Left kidney (tissue), 2 donors: Measurements from ENCODE around the gene NKIRAS1. TPM values are rescaled to one million over a fixed set of nuclear protein-coding genes. Genes with fewer than 3 reads are reported as not detected.
"Not testable (repeated sequence)": the region's sequence is repeated elsewhere in the genome, so short reads cannot be mapped to it uniquely, and the experiment has no call there.

Source experiments
- DNase-seq: peaks from one replicate; pipeline ENCODE4 v3.0.0-alpha.2; 2013
- polyA plus RNA-seq: library from polyadenylated mRNA; unstranded; fragments of 120-200 nt; gene quantifications from one replicate; pipeline ENCODE4 v1.2.1, GENCODE V29; 2013; ENCODE audit not compliant: insufficient read length

Gene NKIRAS1
- polyA plus RNA-seq, 1 donor: 17.1 TPM

DNA sequence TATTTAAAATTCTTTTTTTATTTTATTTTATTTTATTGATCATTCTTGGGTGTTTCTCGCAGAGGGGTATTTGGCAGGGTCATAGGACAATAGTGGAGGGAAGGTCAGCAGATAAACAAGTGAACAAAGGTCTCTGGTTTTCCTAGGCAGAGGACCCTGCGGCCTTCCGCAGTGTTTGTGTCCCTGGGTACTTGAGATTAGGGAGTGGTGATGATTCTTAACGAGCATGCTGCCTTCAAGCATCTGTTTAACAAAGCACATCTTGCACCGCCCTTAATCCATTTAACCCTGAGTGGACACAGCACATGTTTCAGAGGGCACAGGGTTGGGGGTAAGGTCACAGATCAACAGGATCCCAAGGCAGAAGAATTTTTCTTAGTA lies 46.1 kb downstream of the NKIRAS1 start:
- not testable (repeated sequence) for DNase-seq

DNA sequence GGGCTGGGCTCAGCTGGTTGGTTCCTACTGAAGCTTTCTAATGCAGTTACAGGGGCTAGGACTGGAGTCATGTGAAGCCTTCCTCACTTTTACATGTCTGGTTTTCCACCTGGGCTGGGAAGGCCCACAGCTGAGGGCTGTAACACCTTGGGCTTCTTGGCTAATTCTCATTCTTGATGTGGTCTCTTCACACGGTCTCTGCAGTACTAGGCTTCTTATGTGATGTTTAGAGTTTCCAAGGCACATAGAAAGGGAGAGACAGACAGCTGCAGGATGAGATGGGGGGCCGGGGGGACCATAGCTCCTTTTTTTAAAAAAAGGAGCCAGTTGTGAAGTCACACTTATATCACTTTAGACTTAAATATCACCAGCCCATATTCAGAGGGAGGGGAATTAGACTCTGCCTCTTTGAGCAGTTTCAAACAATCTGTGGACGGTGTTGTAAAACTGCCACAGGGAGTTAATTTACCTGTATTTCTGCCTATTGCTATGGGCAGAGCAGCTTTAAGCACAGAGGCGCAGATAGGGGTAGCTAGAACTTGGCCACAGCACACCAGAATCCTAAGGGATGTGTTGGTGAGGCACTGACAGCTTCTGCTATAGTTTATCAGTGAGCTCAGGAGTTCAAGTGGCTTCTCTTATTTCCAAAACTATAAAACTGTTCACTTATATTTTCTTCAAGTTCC lies 46.7 kb downstream of the NKIRAS1 start:
- DNase-seq: peak; percentile 50

DNA sequence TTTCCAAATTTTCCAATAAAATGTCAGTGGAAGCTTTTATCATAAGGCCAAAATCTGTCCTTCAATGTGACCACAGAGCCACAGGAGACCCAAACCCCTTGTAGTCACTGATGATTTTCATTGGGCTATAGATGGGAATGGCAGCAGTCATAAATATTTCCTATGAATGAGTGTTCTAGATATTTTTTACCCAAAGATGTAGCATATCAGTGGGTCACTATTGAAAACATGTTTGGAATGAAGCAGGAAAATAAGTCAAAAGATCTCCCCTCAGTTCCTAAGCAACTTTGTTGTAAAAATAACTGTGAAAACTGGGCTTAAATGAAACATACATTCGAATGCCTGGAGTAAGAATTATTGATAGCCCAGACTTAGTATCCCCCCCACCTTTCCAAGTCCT lies 49.0 kb downstream of the NKIRAS1 start:
- no peak for DNase-seq

DNA sequence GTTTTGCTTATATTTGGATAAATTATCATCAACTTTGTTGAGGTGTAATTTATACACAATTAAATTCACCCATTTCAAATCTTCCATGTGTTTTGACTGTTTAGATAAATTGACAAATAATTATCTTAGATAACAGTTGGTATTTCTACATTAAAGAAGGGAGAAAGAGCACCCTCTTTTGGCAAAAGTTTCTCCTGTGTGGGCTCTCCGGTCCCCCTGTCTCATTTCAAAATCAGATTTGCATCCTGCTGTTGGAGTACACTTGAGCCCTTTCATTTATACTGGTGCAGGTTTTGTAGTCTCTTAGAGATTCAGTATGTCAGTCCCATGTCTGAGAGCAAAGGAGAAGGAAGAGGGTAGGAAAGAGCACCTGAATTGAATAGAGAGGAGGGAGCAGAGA lies 49.4 kb downstream of the NKIRAS1 start:
- no peak for DNase-seq

DNA sequence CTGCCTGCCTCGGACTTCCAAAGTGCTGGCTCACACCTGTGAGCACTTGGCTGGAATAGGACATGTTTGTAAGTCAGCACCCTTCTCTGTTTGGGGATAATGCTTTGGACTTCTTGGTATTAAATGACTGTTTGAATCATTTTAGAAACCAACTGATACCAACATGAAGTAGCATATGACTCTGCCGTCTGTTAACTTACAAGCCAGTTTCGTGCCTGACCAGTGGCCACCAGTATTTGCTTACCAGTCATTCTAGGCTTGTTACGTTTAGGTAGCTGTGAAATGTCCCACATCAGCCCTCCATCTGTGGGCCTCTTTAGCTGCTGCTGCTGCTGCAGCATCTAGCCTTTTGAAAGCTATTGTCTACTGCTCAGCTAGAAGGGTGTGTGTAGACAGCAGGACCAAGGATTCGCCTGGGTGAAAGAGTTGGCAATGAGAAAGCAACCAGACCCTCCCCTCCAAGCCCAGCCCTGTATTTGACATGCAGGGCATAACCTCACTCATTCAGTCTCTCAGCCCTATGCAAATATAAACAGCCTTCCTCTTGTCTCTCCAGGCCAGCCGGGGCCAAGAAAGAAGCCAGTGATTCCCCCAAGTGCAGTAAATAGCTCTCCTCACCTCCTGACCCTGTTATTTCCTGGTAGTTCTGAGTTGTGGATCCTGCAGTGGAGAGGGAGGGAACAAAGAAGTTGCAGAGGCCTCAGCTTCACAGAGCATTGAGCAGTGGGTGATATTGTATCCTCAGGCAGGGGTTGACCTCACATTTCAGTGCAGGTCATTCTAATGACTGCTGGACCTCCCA lies 51.0 kb downstream of the NKIRAS1 start:
- peak; percentile 56 for DNase-seq

DNA sequence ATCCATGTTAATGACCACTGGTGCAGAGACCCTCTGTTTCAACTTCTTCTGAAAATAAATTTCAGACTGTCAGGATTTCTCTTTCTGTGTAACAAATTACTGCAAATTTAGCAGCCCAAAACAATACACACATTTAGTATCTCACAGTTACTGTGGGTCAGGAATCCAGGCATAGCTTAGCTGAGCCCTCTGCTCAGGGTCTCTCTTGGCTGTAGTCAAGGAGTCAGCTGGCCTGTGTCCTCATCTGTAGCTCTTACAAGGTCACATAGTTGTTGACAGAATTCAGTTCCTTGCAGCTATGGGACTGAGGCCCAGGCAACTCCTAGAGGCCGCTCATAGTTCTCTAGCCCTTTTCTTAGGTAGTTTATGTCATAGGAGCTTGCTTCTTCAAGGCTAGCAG lies 51.9 kb downstream of the NKIRAS1 start:
- DNase-seq: peak; percentile 31

DNA sequence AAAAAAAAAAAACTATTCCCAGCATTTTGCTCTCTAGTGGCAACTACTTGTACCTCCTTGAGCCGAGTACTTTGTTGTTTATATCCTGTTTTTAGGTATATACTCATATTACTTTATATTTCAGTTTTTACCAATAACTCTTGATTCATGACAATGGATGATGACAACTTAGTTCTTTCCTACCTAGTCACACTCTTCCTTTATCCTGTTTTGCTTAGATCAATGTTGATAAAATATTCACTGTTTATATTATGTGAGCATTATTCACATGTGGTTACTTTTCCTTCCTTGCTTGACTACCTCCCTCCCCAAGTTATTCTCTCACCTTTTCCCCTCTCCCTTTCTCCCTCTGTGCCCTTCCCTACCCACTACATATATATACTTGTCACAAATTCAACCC lies 53.7 kb downstream of the NKIRAS1 start:
- DNase-seq: no peak

DNA sequence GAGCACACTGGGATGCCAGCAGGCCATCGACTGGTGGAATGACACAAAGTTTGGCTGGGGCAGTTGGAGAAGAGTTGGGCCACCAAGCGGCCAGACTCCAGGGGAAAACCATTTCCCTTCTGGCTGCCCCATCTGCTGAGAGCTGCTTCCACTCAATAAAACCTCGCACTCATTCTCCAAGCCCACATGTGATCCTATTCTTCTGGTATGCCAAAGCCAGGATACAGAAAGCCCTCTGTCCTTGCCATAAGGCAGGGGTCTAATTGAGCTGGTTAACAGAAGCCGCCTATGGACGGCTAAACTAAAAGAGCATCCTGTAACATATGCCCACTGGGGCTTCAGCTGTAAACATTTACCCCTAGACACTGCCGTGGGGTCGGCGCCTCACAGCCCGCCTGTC lies 55.1 kb downstream of the NKIRAS1 start:
- DNase-seq: no peak

DNA sequence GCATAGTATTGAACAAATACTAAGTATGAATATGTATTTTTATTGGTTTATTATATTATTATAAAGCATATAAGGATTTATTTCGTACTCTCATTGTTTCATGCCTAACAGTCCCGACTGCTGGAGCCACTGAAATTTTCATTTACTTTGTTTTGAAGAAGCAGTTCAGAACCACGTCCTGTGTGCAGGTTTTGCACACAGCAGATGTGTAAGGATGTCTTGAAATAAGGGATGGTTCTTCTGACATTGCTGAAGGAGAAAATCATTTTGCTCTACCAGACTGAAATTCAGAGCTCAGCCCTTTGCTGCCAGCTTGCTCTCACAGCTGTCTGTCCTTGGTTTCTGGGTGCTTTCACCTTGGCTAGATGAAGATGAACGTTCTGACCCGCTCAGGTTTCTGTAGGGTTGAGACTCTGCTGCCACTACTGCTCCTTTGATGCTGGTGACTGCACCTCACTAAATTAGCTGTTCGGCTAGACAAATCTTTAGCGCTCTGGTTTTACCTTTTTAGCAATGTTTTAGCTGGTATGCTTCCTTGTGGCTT lies 56.9 kb downstream of the NKIRAS1 start:
- DNase-seq: no peak

DNA sequence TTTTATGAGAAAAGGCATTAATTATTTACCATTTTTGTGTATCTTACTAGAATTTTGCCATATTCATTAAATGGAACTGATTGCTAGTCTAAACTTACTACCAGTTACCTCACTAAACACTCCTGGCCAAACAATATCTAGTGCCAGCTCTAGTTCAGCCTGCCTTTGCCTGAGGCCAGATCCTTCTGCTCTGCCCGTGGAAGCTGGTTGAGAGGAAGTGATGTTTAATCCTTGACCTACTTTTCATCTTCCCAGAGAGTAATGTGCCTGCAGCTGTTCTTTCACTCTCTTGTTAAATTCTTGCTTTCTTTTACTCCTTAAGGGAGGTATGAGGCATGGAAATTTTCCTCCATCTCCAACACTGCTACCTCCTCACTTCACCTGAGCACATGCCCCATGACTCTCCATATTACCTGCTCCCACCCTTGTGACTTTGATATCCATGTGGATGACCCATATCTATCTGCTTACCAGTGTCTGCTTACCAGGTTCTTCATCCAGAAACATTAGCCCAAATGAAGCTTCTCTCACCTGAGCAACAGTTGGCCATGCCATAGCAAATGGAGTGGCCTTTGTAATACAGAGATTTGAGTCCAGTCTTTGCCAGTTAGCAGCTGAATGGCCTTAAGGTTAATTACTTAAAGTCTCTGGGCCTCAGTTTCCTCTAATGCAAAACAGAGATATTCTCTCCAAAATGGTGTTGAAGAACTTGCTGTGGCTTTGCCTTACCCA lies 57.6 kb downstream of the NKIRAS1 start:
- DNase-seq: no peak

DNA sequence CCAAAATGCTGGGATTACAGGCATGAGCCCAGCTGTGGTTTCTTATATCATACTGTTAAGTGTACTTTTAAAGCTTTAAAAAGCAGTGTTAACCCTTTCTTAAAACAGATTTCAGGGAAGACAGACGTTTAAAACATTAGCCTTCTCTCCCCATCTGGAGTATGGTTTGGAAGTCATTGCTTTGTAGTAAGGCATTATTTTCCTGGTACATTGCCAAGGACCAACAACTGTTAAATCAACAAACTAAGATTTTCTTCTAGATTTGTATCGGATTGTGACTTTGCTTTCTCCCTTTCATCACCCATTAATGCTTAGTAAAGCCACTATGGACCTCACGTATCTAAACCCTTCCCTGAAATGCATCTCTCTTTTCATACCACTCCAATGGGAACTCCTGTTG lies 60.5 kb downstream of the NKIRAS1 start:
- DNase-seq: no peak

DNA sequence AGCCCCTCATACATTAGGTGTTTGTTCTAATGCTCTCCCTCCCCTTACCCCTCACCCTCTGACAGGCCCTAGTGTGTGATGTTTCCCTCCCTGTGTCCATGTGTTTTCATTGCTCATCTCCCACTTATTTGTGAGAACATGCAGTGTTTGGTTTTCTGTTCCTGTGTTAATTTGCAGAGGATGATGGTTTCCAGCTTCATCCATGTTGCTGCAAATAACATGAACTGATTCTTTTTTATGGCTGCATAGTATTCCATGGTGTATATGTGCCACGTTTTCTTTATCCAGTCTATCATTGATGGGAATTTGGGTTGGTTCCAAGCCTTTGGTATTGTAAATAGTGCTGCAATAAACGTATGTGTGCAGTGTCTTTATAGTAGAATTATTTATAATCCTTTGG lies 67.3 kb downstream of the NKIRAS1 start:
- DNase-seq: not testable (repeated sequence)

DNA sequence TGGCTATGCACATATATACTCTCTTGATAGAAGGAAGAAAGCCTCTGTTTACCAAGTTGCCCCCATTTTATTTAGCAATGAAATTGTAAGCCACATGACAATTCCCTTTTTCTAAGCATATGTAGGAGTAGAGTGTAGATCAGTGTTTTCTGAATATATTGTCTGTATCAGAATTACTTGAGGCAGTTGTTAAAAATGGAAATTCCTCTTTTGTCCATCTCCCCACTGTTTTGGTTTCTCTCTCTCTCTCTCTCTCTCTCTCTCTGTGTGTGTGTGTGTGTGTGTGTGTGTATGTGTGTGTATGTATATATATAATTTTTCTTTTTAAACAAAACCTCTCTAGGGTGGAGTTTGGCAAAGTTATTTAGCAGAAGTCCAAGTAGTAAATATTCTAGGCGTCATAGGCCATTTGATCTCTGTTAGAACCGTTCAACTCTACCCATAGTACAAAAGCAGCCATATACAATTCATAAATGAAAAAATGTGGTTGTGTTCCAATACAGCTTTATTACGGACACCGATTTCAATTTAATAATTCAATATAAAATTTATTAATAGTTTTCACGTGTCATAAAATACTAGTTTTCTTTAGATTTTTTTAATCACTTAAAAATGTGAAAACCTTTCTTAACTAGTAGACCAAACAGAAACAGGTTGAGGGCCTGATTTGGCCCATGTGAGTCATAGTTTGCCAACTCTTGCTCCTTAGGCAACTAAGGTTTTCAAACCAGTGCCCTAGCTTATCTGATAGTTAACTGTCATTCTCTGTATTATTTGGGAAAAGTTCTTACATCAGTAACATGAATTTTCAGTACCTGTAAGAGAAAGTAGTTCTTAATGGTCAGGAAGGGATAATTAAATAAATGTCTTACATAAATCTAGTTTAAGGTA lies 71.2 kb downstream of the NKIRAS1 start:
- DNase-seq: no peak

DNA sequence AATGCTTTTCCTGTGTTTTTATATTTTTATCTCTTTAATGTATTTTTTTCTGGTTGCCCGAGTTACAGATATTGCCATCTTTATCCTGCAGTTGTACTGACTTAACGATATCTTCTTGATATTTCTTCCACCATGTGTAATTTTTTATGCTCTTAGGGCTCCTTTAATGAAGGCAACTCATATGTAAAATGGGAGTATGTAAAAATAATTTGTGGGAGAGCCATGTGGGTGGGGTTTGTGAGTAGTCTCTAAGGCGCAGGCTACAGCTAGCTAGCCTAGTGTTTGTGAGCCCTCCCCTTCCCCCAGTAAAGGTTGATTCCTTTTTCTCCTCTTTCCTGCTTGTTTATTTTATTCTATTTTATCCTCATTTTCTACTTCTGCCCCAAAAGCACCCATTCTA lies 72.9 kb downstream of the NKIRAS1 start:
- DNase-seq: no peak

Other genes starting within 250 kb of the NKIRAS1 start
- gene UBE2E1, start 111.0 kb downstream of the NKIRAS1 start, polyA plus RNA-seq: 168 TPM
- gene RPL15, start 142 bp upstream of the NKIRAS1 start, polyA plus RNA-seq: 1,916 TPM
- gene NR1D2, start 28.3 kb upstream of the NKIRAS1 start, polyA plus RNA-seq: 50.2 TPM